Transverse colon (tissue), 4 donors: ENCODE data around the gene DCAF6. TPM values are rescaled to one million over a fixed set of nuclear protein-coding genes. Genes with fewer than 3 reads are reported as not detected.

Experiments used
- DNase-seq: peaks from one replicate; pipeline ENCODE4 v3.0.0-alpha.2; 2019
- H3K27ac ChIP-seq, 4 donors: fragments of 200-600 bp; sonication (generic); 2 replicates each; pipeline ENCODE4 v1.5.1; 2016 to 2018; ENCODE audit warnings: inconsistent platforms in 4 of 4
- H3K27me3 ChIP-seq: fragments of 200-600 bp; sonication (generic); 2 replicates; pipeline ENCODE4 v1.5.1; 2017; ENCODE audit warnings: inconsistent platforms
- H3K36me3 ChIP-seq, 4 donors: fragments of 200-600 bp; sonication (generic); 2 replicates each; pipeline ENCODE4 v1.5.1; 2017 to 2019; ENCODE audit warnings: inconsistent platforms in 4 of 4
- H3K4me1 ChIP-seq, 4 donors: fragments of 200-600 bp; sonication (generic); 2 replicates each; pipeline ENCODE4 v1.5.1; 2017 to 2020; ENCODE audit warnings: inconsistent platforms in 4 of 4
- H3K4me3 ChIP-seq, 4 donors: fragments of 200-600 bp; sonication (generic); 1 replicate in 1 of 4; 2 replicates in 3 of 4; pipeline versions ENCODE4 v1.5.1 to v1.6.1; 2017 to 2019; ENCODE audit warnings: inconsistent platforms in 4 of 4
- H3K9me3 ChIP-seq, 2 donors: fragments of 200-600 bp; sonication (generic); 2 replicates each; pipeline ENCODE4 v1.5.1; 2017 to 2019; ENCODE audit warnings: inconsistent platforms in 2 of 2
- EP300 ChIP-seq: sonication (generic); formaldehyde crosslinking; IDR thresholded peaks from one replicate; pipeline ENCODE4 v1.6.1; 2017; ENCODE audit warnings: antibody characterized with exemption, low read depth
- POLR2A ChIP-seq: fragments of 450-650 bp; IDR thresholded peaks from one replicate; pipeline ENCODE4 v1.6.1; 2016; ENCODE audit warnings: antibody characterized with exemption, mild to moderate bottlenecking, moderate library complexity
- POLR2AphosphoS5 ChIP-seq, 3 donors: sonication (generic); formaldehyde crosslinking; IDR thresholded peaks; one replicate each; pipeline ENCODE4 v1.6.1; 2016; ENCODE audit warnings: antibody characterized with exemption in 3 of 3
- WGBS, 2 donors: methylation state at CpG; one replicate each; pipeline ENCODE4 v1.1.5; 2018; ENCODE audit warnings: low coverage in 1 of 2; 5-methylcytosine and 5-hydroxymethylcytosine counted together
- in situ Hi-C, 4 donors: fragments of 200-750 bp; cut with MboI; loops; one replicate each; pipeline versions ENCODE4 v1.15.0 to v1.15.1; 2017; ENCODE audit warnings: low sequenced_read_pairs in 3 of 4, low pct_ligation_motif_present in 1 of 4, low pct_unique_long_range_greater_than_20kb in 1 of 4
- intact Hi-C: fragments of 100-400 bp; cut with DNase I; formaldehyde crosslinking; loops from one replicate; pipeline ENCODE4 v1.15.1; 2023; ENCODE audit warnings: low total_unique reads
- total RNA-seq, 4 donors: library from RNA; depleted of rRNA; stranded (reverse); fragments of >200 nt; gene quantifications; one replicate each; pipeline ENCODE4 v1.1.0, GENCODE V29; 2016
- TF ChIP-seq, protein P1 (sequence below), 5 experiments: fragments of 200-600 bp in 3 of 5; fragments of 450-650 bp in 2 of 5; sonication (generic) in 3 of 5; IDR thresholded peaks; 1 replicate in 2 of 5; 2 replicates in 3 of 5; pipeline ENCODE4 v1.5.1; 2016 to 2017; ENCODE audit warnings: antibody characterized with exemption in 5 of 5, inconsistent platforms in 3 of 5, mild to moderate bottlenecking in 2 of 5, moderate library complexity in 1 of 5

The DCAF6 gene
- total RNA-seq, 4 donors from 2014 or later = 59.5 to 173 (median 93.4) TPM

DNA sequence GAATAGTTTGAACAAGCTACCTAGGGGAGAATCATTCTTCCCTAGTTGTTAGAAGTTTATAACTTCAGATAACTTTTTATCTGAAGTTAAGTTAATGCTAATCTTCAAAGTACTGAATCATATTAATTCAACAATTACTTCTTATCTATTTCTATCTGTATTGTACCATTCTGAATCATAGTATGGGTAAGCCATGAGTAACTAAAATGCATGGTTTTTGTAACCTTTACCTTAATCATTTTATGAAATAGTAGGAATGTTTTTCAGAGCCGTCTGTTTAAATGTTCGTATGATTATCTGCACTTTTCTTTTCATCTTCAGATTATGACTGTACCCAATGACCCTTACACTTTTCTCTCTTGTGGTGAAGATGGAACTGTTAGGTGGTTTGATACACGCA, 50.7 kb downstream of the DCAF6 start:
- in situ Hi-C loops = no loop called here
- H3K27me3 ChIP-seq = no peaks in the 10 kb centered on the region
- TF ChIP-seq POLR2AphosphoS5 (IDR thresholded peaks at IDR 0.05) (no peak), POLR2A (no peak), EP300 (no peak)
- TF ChIP-seq, protein P1, sequence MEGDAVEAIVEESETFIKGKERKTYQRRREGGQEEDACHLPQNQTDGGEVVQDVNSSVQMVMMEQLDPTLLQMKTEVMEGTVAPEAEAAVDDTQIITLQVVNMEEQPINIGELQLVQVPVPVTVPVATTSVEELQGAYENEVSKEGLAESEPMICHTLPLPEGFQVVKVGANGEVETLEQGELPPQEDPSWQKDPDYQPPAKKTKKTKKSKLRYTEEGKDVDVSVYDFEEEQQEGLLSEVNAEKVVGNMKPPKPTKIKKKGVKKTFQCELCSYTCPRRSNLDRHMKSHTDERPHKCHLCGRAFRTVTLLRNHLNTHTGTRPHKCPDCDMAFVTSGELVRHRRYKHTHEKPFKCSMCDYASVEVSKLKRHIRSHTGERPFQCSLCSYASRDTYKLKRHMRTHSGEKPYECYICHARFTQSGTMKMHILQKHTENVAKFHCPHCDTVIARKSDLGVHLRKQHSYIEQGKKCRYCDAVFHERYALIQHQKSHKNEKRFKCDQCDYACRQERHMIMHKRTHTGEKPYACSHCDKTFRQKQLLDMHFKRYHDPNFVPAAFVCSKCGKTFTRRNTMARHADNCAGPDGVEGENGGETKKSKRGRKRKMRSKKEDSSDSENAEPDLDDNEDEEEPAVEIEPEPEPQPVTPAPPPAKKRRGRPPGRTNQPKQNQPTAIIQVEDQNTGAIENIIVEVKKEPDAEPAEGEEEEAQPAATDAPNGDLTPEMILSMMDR (IDR thresholded peaks at IDR 0.05) = no peak
- 83 to 87% methylated on average over 3 of the region's 3 CpGs for WGBS, 2 donors
- H3K36me3 ChIP-seq = peaks cover 0 to 8% (median 1%) of the 10 kb centered on the region in 4 donors
- no peak overlapping the region for H3K4me3 ChIP-seq
- intact Hi-C loops = no loop called here
- H3K27ac ChIP-seq = no peak overlapping the region
- peaks cover 0 to 9% (median 0%) of the 10 kb centered on the region in 4 donors for H3K4me1 ChIP-seq
- H3K9me3 ChIP-seq = no peaks in the 10 kb centered on the region
- DNase-seq = no peak

GRCh38 chr1:167991546-167991945, 55.1 kb downstream of the DCAF6 start:
- Histone ChIP-seq H3K4me1 (no peaks in the 10 kb centered on the region), H3K9me3 (no peaks in the 10 kb centered on the region), H3K4me3 (no peak overlapping the region), H3K27ac (no peak overlapping the region), H3K36me3 (peaks cover 0 to 34% (median 14%) of the 10 kb centered on the region in 4 donors), H3K27me3 (no peaks in the 10 kb centered on the region)
- DNase-seq = no peak
- intact Hi-C loops (no loop called here), in situ Hi-C loops (no loop called here)
- 60 to 87% methylated on average over 1 to 2 of the region's 2 CpGs for WGBS, 2 donors
- TF ChIP-seq POLR2A (no peak), EP300 (no peak), POLR2AphosphoS5 (IDR thresholded peaks at IDR 0.05) (no peak)
- TF ChIP-seq, protein P1 (IDR thresholded peaks at IDR 0.05) = no peak

- no peak overlapping the region for H3K27ac ChIP-seq
- H3K9me3 ChIP-seq = no peaks in the 10 kb centered on the region
- in situ Hi-C loops = no loop called here
- no peak for DNase-seq
- H3K36me3 ChIP-seq = peaks cover 0 to 34% (median 14%) of the 10 kb centered on the region in 4 donors
- H3K4me3 ChIP-seq = no peak overlapping the region
- H3K4me1 ChIP-seq = no peaks in the 10 kb centered on the region
- intact Hi-C loops = no loop called here
- H3K27me3 ChIP-seq = no peaks in the 10 kb centered on the region
- TF ChIP-seq POLR2A (no peak), EP300 (no peak), POLR2AphosphoS5 (IDR thresholded peaks at IDR 0.05) (no peak)
- TF ChIP-seq, protein P1 (IDR thresholded peaks at IDR 0.05) = no peak
- 93 to 96% methylated on average over 2 of the region's 2 CpGs for WGBS, 2 donors
These were observed 57.2 kb downstream of the DCAF6 start for GRCh38 chr1:167993720-167994119.

DNA sequence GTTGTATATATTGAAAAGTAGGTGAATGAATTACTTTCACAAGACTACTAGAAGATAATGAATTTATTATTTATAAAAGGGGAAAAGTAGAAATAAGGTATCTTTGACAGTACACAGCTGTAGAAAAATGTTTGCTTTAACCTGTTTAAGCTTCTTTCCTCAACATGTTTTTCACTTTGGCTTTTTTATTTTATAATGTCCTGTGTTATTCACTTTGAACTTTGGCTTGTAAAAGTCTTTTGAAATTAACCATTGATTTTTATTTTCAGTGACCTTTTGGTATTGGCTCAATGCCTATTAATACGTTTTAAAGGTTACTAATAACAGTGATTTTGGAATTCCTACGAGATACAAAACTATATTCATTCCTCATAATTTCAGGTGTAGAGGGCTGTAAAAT, 58.1 kb downstream of the DCAF6 start:
- H3K4me3 ChIP-seq = no peak overlapping the region
- H3K27me3 ChIP-seq = no peaks in the 10 kb centered on the region
- H3K4me1 ChIP-seq = no peaks in the 10 kb centered on the region
- no peaks in the 10 kb centered on the region for H3K9me3 ChIP-seq
- peaks cover 0 to 34% (median 14%) of the 10 kb centered on the region in 4 donors for H3K36me3 ChIP-seq
- no peak overlapping the region for H3K27ac ChIP-seq
- DNase-seq = no peak
- in situ Hi-C loops = no loop called here
- no peak for TF ChIP-seq EP300
- no peak for TF ChIP-seq POLR2A
- TF ChIP-seq, protein P1 (IDR thresholded peaks at IDR 0.05) = no peak
- no peak for TF ChIP-seq POLR2AphosphoS5 (IDR thresholded peaks at IDR 0.05)
- intact Hi-C loops = no loop called here
- 80 to 81% methylated on average over 2 of the region's 2 CpGs for WGBS, 2 donors
